Ovary (tissue), 9 donors: ENCODE measurements around the gene ULK2. TPM values are rescaled to one million over a fixed set of nuclear protein-coding genes. Genes with fewer than 3 reads are reported as not detected.

Experiments
- DNase-seq, 5 donors: peaks; one replicate each; pipeline ENCODE4 v3.0.0-alpha.2; 2019 to 2020
- H3K27ac ChIP-seq, 2 donors: fragments of 200-600 bp; one replicate each; pipeline versions ENCODE4 v1.5.1 to v1.8.0; 2019 to 2022
- H3K27me3 ChIP-seq: fragments of 200-600 bp; one replicate; pipeline ENCODE4 v1.8.0; 2022
- H3K36me3 ChIP-seq: fragments of 200-600 bp; sonication (generic); one replicate; pipeline ENCODE4 v1.5.1; 2019
- H3K4me1 ChIP-seq: one replicate; pipeline ENCODE4 v1.8.1; 2013; ENCODE audit warnings: mild to moderate bottlenecking, moderate library complexity; ENCODE audit not compliant: insufficient read depth
- H3K4me3 ChIP-seq: fragments of 200-600 bp; sonication (generic); one replicate; pipeline ENCODE4 v1.5.1; 2017
- H3K9me3 ChIP-seq, 2 donors: fragments of 200-600 bp in 1 of 2; sonication (generic) in 1 of 2; one replicate each; pipeline versions ENCODE4 v1.5.1 to v1.8.1; 2013 to 2019; ENCODE audit warnings: mild to moderate bottlenecking in 1 of 2, moderate library complexity in 1 of 2
- EP300 ChIP-seq: sonication (generic); formaldehyde crosslinking; IDR thresholded peaks from one replicate; pipeline ENCODE4 v1.6.1; 2017; ENCODE audit warnings: antibody characterized with exemption
- POLR2A ChIP-seq: fragments of 450-650 bp; IDR thresholded peaks from one replicate; pipeline ENCODE4 v1.6.1; 2017; ENCODE audit warnings: antibody characterized with exemption, mild to moderate bottlenecking, moderate library complexity
- WGBS, 3 donors: extraction: QIAGEN DNeasy Blood & Tissue Kit in 1 of 3; methylation state at CpG; one replicate each; pipeline versions ENCODE4 v1.1.5 to v1.1.7; 2013 to 2017; 5-methylcytosine and 5-hydroxymethylcytosine counted together
- intact Hi-C, 4 donors: fragments of 100-400 bp; cut with DNase I; formaldehyde crosslinking; loops; one replicate each; pipeline versions ENCODE4 v1.11.0 to v1.15.1; 2022 to 2023
- polyA plus RNA-seq, 2 donors: library from polyadenylated mRNA; stranded (reverse); fragments of 200-250 nt in 1 of 2; fragments of 350-450 nt in 1 of 2; fragmentation: Illumina TruSeq in 1 of 2; extraction: RNeasy Lipid Tissue Mini Kit (QIAGEN cat#74804) in 1 of 2; gene quantifications; one replicate each; pipeline ENCODE4 v1.2.3, GENCODE V29; 2013 to 2014
- total RNA-seq, 7 donors: library from RNA; depleted of rRNA in 2 of 7; stranded (reverse); fragments of >200 nt in 2 of 7; fragmentation: NEBNext Ultra II Directional in 3 of 7; extraction: Animal tissue kit (Norgen Biotek cat#: 25700) in 3 of 7; gene quantifications; one replicate each; pipeline versions ENCODE4 v1.1.0 to v1.2.4, GENCODE V29; 2016 to 2023
- TF ChIP-seq, protein P1 (sequence below), 3 donors: fragments of 450-650 bp in 2 of 3; fragments of 200-600 bp in 1 of 3; IDR thresholded peaks; one replicate each; pipeline versions ENCODE4 v1.5.1 to v1.8.0; 2016 to 2022; ENCODE audit warnings: antibody characterized with exemption in 3 of 3, mild to moderate bottlenecking in 1 of 3
- donor health status: DM: no; HTN: no; CAD: no; lungs with moderate emphysema.
- donor health status: DM: no; HTN: no; CAD: no.
- donor health status: Bipolar disorder and iron deficiency.
- donor health status: DM: yes; HTN: yes; CAD: no.
- donor health status: DM: no; HTN: no; CAD: no.
- donor health status: DM: yes; HTN: yes; CAD: no.

Gene ULK2
- total and polyA plus RNA-seq, 9 donors: 13.8 to 24.5 (median 20.8) TPM

DNA sequence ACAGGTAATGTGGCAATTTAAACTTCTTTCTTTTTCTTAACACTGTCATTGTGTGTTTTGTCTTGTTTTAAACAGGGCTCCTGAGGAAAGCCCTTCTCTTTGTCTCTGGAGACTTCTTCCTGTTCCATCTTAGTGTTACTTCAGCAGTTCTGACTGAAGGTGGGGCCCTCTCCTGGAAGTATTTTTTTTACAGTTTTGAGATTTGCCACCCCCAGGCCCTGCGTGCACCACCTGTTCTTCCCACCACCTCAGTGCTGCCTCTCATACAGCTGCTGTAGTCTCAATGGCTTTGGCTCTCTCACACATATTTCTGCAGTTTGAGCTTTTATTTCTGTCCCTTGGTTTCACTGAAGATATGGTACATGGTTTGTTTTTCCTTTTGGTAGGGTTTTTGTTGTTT lies 67.2 kb downstream of the ULK2 start:
- no peaks in the 10 kb centered on the region for H3K36me3 ChIP-seq

DNA sequence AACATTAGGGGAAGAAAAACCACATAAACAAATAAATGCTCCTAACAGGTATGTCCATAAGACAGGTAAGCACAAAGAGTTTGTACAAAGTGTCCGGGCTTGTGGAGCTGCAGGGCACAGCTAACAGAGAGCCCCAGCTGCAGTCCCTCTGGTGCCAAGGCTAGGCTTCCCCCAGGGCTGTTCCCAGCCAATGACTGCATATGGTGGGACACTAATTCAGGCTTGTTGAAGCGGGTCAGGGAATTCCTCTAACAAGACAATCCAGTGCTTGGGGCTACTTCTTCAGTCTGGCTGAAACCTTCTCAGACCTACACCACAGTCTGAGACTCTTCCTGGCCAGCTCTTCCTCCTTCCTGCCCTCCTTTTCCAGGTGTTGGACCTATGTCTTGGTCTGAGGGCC lies 67.9 kb downstream of the ULK2 start:
- WGBS, 3 donors: 79 to 99% (median 93%) methylated on average over 2 of the region's 2 CpGs
- H3K4me3 ChIP-seq: no peak overlapping the region
- no peak for TF ChIP-seq EP300
- TF ChIP-seq, protein P1, sequence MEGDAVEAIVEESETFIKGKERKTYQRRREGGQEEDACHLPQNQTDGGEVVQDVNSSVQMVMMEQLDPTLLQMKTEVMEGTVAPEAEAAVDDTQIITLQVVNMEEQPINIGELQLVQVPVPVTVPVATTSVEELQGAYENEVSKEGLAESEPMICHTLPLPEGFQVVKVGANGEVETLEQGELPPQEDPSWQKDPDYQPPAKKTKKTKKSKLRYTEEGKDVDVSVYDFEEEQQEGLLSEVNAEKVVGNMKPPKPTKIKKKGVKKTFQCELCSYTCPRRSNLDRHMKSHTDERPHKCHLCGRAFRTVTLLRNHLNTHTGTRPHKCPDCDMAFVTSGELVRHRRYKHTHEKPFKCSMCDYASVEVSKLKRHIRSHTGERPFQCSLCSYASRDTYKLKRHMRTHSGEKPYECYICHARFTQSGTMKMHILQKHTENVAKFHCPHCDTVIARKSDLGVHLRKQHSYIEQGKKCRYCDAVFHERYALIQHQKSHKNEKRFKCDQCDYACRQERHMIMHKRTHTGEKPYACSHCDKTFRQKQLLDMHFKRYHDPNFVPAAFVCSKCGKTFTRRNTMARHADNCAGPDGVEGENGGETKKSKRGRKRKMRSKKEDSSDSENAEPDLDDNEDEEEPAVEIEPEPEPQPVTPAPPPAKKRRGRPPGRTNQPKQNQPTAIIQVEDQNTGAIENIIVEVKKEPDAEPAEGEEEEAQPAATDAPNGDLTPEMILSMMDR (IDR thresholded peaks at IDR 0.05): no peak
- TF ChIP-seq POLR2A: no peak
- intact Hi-C loops: no loop called here
- H3K27me3 ChIP-seq: no peaks in the 10 kb centered on the region
- H3K27ac ChIP-seq: no peak overlapping the region
- no peak for DNase-seq
- H3K9me3 ChIP-seq: peaks cover 5 to 11% of the 10 kb centered on the region in 2 donors
- H3K36me3 ChIP-seq: no peaks in the 10 kb centered on the region
- H3K4me1 ChIP-seq: no peaks in the 10 kb centered on the region

More for the DNA sequence above, 67.2 kb downstream of the ULK2 start:
- TF ChIP-seq, protein P1 (IDR thresholded peaks at IDR 0.05): no peak
- TF ChIP-seq POLR2A (no peak), EP300 (no peak)
- H3K4me3 ChIP-seq: no peak overlapping the region
- H3K9me3 ChIP-seq: peaks cover 5 to 11% of the 10 kb centered on the region in 2 donors
- H3K4me1 ChIP-seq: no peaks in the 10 kb centered on the region
- WGBS, 3 donors: 79 to 88% (median 80%) methylated on average over 1 of the region's 1 CpG
- no peak for DNase-seq
- intact Hi-C loops: no loop called here
- H3K27ac ChIP-seq: no peak overlapping the region
- no peaks in the 10 kb centered on the region for H3K27me3 ChIP-seq

DNA sequence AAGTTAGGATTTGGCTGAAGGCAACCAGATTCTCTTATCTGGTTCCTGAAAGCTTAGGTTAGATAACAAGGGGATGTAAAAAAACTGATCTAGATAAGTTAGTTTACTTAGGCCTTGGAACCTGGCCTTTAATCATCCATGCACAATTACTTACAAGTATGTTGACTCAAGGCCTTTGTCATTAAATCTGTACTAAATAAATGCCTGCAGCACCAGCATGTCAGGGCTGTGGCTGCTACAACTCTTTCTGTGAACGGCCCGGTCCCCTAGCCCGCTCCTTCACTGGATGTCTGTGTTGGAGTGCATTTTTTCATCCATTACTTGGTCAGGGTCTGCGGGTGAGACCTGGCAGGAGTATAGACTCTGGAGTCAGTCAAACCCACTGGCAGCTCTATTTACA lies 71.3 kb downstream of the ULK2 start:
- Histone ChIP-seq H3K27ac (no peak overlapping the region), H3K9me3 (peaks cover 5 to 11% of the 10 kb centered on the region in 2 donors), H3K4me1 (no peaks in the 10 kb centered on the region), H3K4me3 (no peak overlapping the region), H3K36me3 (no peaks in the 10 kb centered on the region), H3K27me3 (no peaks in the 10 kb centered on the region)
- TF ChIP-seq EP300: no peak
- TF ChIP-seq, protein P1 (IDR thresholded peaks at IDR 0.05): no peak
- TF ChIP-seq POLR2A: no peak
- DNase-seq: no peak
- intact Hi-C loops: no loop called here
- 97 to 100% (median 99%) methylated on average over 4 of the region's 4 CpGs for WGBS, 3 donors

DNA sequence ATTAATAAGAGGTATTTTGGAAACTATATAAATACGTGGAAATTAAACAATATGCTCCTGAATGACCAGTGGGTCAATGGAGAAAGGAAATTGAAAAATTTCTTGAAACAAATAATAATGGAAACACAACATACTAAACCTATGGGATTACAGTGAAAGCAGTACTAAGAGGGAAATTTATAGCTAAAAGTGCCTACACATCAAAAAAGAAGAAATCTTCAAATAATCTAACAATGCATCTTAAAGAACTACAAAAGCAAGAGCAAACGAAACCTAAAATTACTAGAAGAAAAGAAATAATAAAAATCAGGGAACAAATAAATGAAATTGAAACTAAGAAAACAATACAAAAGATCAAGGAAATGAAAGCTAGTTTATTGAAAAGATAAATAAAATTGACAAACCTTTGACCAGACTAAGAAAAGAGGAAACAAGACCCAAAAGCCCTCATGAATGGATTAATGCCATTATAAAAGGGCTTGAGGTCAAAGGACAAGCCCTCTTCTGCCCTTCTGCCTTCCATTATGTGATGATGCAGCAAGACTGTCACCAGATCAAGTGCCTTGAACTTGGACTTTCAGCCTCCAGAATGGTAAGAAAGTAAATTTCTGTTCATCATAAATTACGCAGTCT lies 75.7 kb downstream of the ULK2 start:
- no peaks in the 10 kb centered on the region for H3K36me3 ChIP-seq
- no peak for DNase-seq
- TF ChIP-seq POLR2A (no peak), EP300 (no peak)
- TF ChIP-seq, protein P1 (IDR thresholded peaks at IDR 0.05): no peak
- H3K9me3 ChIP-seq: peaks cover 5 to 7% of the 10 kb centered on the region in 2 donors
- H3K4me3 ChIP-seq: no peak overlapping the region
- H3K27ac ChIP-seq: no peak overlapping the region
- no peaks in the 10 kb centered on the region for H3K27me3 ChIP-seq
- WGBS, 3 donors: 94 to 96% (median 96%) methylated on average over 3 of the region's 3 CpGs
- peaks cover 2% of the 10 kb centered on the region for H3K4me1 ChIP-seq
- intact Hi-C loops: no loop called here
